Ovary (tissue), 9 donors: Measurements from ENCODE around the gene IPO9. TPM values are rescaled to one million over a fixed set of nuclear protein-coding genes. Genes with fewer than 3 reads are reported as not detected.

ENCODE experiments used
- DNase-seq, 5 donors: peaks; one replicate each; pipeline ENCODE4 v3.0.0-alpha.2; 2019 to 2020
- H3K27ac ChIP-seq, 2 donors: fragments of 200-600 bp; one replicate each; pipeline versions ENCODE4 v1.5.1 to v1.8.0; 2019 to 2022
- H3K27me3 ChIP-seq: fragments of 200-600 bp; one replicate; pipeline ENCODE4 v1.8.0; 2022
- H3K36me3 ChIP-seq: fragments of 200-600 bp; sonication (generic); one replicate; pipeline ENCODE4 v1.5.1; 2019
- H3K4me1 ChIP-seq: one replicate; pipeline ENCODE4 v1.8.1; 2013; ENCODE audit warnings: mild to moderate bottlenecking, moderate library complexity; ENCODE audit not compliant: insufficient read depth
- H3K4me3 ChIP-seq: fragments of 200-600 bp; sonication (generic); one replicate; pipeline ENCODE4 v1.5.1; 2017
- H3K9me3 ChIP-seq, 2 donors: fragments of 200-600 bp in 1 of 2; sonication (generic) in 1 of 2; one replicate each; pipeline versions ENCODE4 v1.5.1 to v1.8.1; 2013 to 2019; ENCODE audit warnings: mild to moderate bottlenecking in 1 of 2, moderate library complexity in 1 of 2
- CTCF ChIP-seq, 3 donors: fragments of 450-650 bp in 2 of 3; fragments of 200-600 bp in 1 of 3; IDR thresholded peaks; one replicate each; pipeline versions ENCODE4 v1.5.1 to v1.8.0; 2016 to 2022; ENCODE audit warnings: antibody characterized with exemption in 3 of 3, mild to moderate bottlenecking in 1 of 3
- EP300 ChIP-seq: sonication (generic); formaldehyde crosslinking; IDR thresholded peaks from one replicate; pipeline ENCODE4 v1.6.1; 2017; ENCODE audit warnings: antibody characterized with exemption
- POLR2A ChIP-seq: fragments of 450-650 bp; IDR thresholded peaks from one replicate; pipeline ENCODE4 v1.6.1; 2017; ENCODE audit warnings: antibody characterized with exemption, mild to moderate bottlenecking, moderate library complexity
- WGBS, 3 donors: extraction: QIAGEN DNeasy Blood & Tissue Kit in 1 of 3; methylation state at CpG; one replicate each; pipeline versions ENCODE4 v1.1.5 to v1.1.7; 2013 to 2017; 5-methylcytosine and 5-hydroxymethylcytosine counted together
- intact Hi-C, 4 donors: fragments of 100-400 bp; cut with DNase I; formaldehyde crosslinking; loops; one replicate each; pipeline versions ENCODE4 v1.11.0 to v1.15.1; 2022 to 2023
- polyA plus RNA-seq, 2 donors: library from polyadenylated mRNA; stranded (reverse); fragments of 200-250 nt in 1 of 2; fragments of 350-450 nt in 1 of 2; fragmentation: Illumina TruSeq in 1 of 2; extraction: RNeasy Lipid Tissue Mini Kit (QIAGEN cat#74804) in 1 of 2; gene quantifications; one replicate each; pipeline ENCODE4 v1.2.3, GENCODE V29; 2013 to 2014
- total RNA-seq, 7 donors: library from RNA; depleted of rRNA in 2 of 7; stranded (reverse); fragments of >200 nt in 2 of 7; fragmentation: NEBNext Ultra II Directional in 3 of 7; extraction: Animal tissue kit (Norgen Biotek cat#: 25700) in 3 of 7; gene quantifications; one replicate each; pipeline versions ENCODE4 v1.1.0 to v1.2.4, GENCODE V29; 2016 to 2023
- donor health status: DM: no; HTN: no; CAD: no; lungs with moderate emphysema.
- donor health status: DM: no; HTN: no; CAD: no.
- donor health status: Bipolar disorder and iron deficiency.
- donor health status: DM: yes; HTN: yes; CAD: no.
- donor health status: DM: no; HTN: no; CAD: no.
- donor health status: DM: yes; HTN: yes; CAD: no.

The IPO9 gene
- total and polyA plus RNA-seq, 9 donors = 12.9 to 43.8 (median 39.4) TPM

- Histone ChIP-seq H3K27me3 (no peaks in the 10 kb centered on the region), H3K4me3 (no peak overlapping the region), H3K36me3 (no peaks in the 10 kb centered on the region), H3K9me3 (no peaks in the 10 kb centered on the region), H3K27ac (peak overlapping the region in 1 of 2 donors; percentile 74), H3K4me1 (peaks cover 8% of the 10 kb centered on the region)
- intact Hi-C loops = loop anchor here (2.0 to 10.0 kb wide), 7 partner anchors 47 to 240 kb away; partner anchors contain the start of genes GPR37L1 (in 1 of the 4), LMOD1 (in 1 of the 4) and RNPEP (in 1 of the 4)
- 69 to 73% (median 70%) methylated on average over 7 of the region's 7 CpGs for WGBS, 3 donors
- no peak for TF ChIP-seq POLR2A
- no peak for TF ChIP-seq CTCF (IDR thresholded peaks at IDR 0.05)
- TF ChIP-seq EP300 = no peak
- peak in 1 of 5 donors; percentile 52 for DNase-seq
Observed at GRCh38 chr1:201895120-201895665, 66.2 kb downstream of the IPO9 start.

- TF ChIP-seq EP300 (no peak), POLR2A (peak; percentile 24), CTCF (IDR thresholded peaks at IDR 0.05) (peak; percentile 72 to 99 (median 98))
- WGBS, 3 donors = 12 to 13% (median 13%) methylated on average over 10 of the region's 10 CpGs
- Histone ChIP-seq H3K36me3 (no peaks in the 10 kb centered on the region), H3K27ac (peak overlapping the region; percentile 73 to 74), H3K4me1 (peaks cover 15% of the 10 kb centered on the region), H3K9me3 (no peaks in the 10 kb centered on the region), H3K27me3 (no peaks in the 10 kb centered on the region), H3K4me3 (no peak overlapping the region)
- DNase-seq = peak; percentile 91 to 95 (median 95)
- intact Hi-C loops = loop anchor here (2.0 to 10.0 kb wide), 7 partner anchors 46 to 239 kb away; partner anchors contain the start of genes GPR37L1 (in 1 of the 4), LMOD1 (in 1 of the 4) and RNPEP (in 1 of the 4)
Observed at GRCh38 chr1:201895913-201896807, 67.2 kb downstream of the IPO9 start.

GRCh38 chr1:201896951-201897391, 68.0 kb downstream of the IPO9 start:
- WGBS, 3 donors = 42 to 62% (median 53%) methylated on average over 2 of the region's 2 CpGs
- intact Hi-C loops = loop anchor here (5.0 to 10.0 kb wide), 6 partner anchors 45 to 238 kb away; partner anchors contain the start of genes GPR37L1 (in 1 of the 4), LMOD1 (in 1 of the 4) and RNPEP (in 1 of the 4)
- Histone ChIP-seq H3K36me3 (no peaks in the 10 kb centered on the region), H3K27me3 (no peaks in the 10 kb centered on the region), H3K4me3 (no peak overlapping the region), H3K4me1 (peaks cover 15% of the 10 kb centered on the region), H3K9me3 (no peaks in the 10 kb centered on the region), H3K27ac (peak overlapping the region; percentile 73 to 74)
- DNase-seq = peak in 2 of 5 donors; percentile 40 to 52
- no peak for TF ChIP-seq CTCF (IDR thresholded peaks at IDR 0.05)
- TF ChIP-seq POLR2A = no peak
- TF ChIP-seq EP300 = no peak

GRCh38 chr1:201898240-201898894, 69.4 kb downstream of the IPO9 start:
- H3K27me3 ChIP-seq = no peaks in the 10 kb centered on the region
- intact Hi-C loops = loop anchor here (5.0 to 10.0 kb wide), 6 partner anchors 44 to 236 kb away; partner anchors contain the start of genes GPR37L1 (in 1 of the 4), LMOD1 (in 1 of the 4) and RNPEP (in 1 of the 4)
- H3K4me1 ChIP-seq = peaks cover 21% of the 10 kb centered on the region
- H3K36me3 ChIP-seq = no peaks in the 10 kb centered on the region
- peak overlapping the region in 1 of 2 donors; percentile 79 for H3K27ac ChIP-seq
- TF ChIP-seq CTCF (IDR thresholded peaks at IDR 0.05) (no peak), EP300 (no peak), POLR2A (no peak)
- no peaks in the 10 kb centered on the region for H3K9me3 ChIP-seq
- WGBS, 3 donors = 79 to 83% (median 80%) methylated on average over 4 of the region's 4 CpGs
- no peak overlapping the region for H3K4me3 ChIP-seq
- DNase-seq = no peak
